Measurements from ENCODE around the gene PHF11.

PHF11 gene

DNA sequence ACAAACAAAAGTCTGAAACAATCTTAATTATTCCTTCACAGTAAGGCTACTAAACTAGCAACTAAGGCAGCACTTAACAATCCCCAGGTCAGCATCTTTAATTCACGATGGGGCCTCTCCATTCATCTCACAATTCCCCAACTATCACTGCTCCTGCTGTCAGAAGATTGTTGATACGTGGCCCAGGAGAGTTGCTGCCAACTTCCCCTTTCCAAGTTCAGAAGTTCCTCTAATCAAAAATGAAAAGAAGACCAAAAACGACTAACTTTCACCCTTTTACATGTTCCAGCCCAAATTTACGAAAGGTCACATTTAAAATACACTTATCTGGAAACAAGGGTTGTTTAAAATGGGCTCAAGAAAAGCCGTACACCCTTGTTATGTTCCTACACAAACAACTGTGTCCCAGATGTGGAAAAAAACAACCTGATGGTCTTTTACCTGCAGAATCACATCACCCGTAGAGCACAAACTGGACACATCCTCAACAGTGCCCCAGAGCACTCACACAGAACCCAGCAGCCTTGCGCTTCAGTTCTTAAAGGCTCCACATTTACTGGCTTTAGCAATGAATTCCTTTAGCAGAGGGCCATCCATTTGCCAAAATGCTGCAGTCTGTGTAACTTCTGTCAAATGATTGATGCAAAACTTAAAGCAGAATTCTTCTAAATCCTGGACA, 38.0 kb downstream of the PHF11 start:
- no peak for DNase-seq (ENCODE audit: extremely low read depth, low read depth)
- TF ChIP-seq, protein P1, sequence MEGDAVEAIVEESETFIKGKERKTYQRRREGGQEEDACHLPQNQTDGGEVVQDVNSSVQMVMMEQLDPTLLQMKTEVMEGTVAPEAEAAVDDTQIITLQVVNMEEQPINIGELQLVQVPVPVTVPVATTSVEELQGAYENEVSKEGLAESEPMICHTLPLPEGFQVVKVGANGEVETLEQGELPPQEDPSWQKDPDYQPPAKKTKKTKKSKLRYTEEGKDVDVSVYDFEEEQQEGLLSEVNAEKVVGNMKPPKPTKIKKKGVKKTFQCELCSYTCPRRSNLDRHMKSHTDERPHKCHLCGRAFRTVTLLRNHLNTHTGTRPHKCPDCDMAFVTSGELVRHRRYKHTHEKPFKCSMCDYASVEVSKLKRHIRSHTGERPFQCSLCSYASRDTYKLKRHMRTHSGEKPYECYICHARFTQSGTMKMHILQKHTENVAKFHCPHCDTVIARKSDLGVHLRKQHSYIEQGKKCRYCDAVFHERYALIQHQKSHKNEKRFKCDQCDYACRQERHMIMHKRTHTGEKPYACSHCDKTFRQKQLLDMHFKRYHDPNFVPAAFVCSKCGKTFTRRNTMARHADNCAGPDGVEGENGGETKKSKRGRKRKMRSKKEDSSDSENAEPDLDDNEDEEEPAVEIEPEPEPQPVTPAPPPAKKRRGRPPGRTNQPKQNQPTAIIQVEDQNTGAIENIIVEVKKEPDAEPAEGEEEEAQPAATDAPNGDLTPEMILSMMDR (IDR thresholded peaks at IDR 0.05; ENCODE audit: low read depth, low read length), result no peak

DNA sequence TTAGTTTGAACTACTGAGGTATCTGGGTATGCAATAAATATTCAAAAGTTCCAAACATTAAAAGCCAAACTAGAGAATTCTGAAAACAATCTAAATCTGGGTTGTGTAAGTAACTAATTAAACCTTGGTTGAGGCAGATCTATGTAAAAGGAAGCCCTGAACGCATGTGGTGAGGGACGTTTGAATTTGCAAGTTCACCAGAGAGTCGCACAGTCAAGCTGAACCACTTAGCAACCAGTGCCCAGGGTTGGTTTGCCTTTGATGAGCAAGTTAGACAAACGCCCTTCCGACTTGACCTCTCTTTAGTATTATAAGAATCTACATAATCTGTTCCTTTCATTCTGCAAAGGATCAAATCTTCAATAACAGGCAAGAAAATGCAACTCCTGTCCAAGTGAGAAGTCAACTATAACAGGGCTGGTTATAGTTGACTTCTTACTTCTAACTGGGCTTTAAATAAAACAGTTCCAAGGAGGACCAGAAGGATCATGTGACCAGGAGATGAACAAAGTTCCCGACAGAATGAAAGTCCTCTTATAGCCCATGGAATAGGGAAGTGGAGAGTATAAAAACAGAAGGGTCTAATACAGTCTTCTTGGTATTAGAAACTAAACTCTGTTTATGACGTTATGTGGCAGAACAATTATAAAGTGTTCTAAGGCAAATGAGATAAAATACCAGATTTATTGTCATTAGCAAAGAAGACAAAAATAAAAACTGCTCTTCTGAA, 40.6 kb downstream of the PHF11 start:
- DNase-seq (ENCODE audit: extremely low read depth, low read depth), result no peak
- TF ChIP-seq, protein P1 (IDR thresholded peaks at IDR 0.05; ENCODE audit: low read depth, low read length), result no peak

DNA sequence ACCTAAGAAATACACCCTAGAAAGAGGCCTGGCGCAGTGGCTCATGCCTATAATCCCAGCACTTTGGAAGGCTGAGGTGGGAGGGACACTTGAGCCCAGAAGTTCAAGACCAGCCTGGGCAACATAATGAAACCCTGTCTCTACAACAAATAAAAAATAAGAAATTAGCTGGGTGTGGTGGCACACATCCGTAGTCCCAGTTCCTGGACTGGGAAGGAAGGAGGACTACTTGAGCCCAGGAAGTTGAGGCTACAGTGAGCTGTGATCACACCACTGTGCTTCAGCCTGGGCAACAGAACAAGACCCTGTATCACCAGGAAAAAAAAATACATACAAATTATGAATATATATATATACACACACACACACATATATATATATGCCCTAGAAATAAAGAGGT, 42.7 kb downstream of the PHF11 start:
- TF ChIP-seq, protein P1 (IDR thresholded peaks at IDR 0.05; ENCODE audit: low read depth, low read length), result no peak
- no peak for DNase-seq (ENCODE audit: extremely low read depth, low read depth)

DNA sequence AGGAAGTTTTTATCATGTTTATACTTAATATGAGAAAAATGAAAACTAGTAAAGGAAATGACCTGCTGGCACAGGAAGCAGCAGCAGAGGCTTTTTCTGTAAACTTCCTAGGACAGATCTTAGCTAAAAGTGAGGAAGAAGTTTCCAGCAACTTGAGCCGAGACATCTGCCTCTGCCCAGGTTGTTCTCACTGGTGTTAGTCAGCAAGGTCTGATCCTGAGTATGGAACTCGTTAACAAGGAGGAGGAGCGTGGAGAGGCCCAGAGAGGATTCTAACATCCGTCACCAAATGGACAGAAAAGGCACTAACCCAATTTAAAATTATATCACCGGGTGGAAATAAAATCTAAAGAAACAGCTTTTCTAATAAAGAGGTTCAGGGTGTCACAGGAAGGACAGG, 43.6 kb downstream of the PHF11 start:
- DNase-seq (ENCODE audit: extremely low read depth, low read depth), result no peak
- TF ChIP-seq, protein P1 (IDR thresholded peaks at IDR 0.05; ENCODE audit: low read depth, low read length), result no peak

DNA sequence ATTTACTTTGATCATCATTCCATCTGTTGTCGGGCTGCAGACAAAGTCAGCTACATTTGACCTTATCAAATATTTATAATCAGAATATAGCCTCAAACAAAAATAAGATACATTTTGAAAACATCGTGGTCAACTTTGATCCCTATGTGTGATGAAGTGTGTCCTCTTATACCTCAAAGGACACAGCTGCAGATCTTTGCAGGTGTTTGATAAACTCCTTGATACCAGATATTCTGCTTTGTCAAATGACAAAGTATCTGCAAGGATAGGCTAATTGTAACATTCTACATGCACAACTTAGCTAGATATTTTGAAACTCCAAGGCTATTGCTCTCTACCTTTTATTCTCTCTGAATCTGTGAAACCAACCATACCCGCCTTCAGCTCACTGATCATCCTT, 44.0 kb downstream of the PHF11 start:
- TF ChIP-seq, protein P1 (IDR thresholded peaks at IDR 0.05; ENCODE audit: low read depth, low read length), result no peak
- DNase-seq (ENCODE audit: extremely low read depth, low read depth), result no peak

DNA sequence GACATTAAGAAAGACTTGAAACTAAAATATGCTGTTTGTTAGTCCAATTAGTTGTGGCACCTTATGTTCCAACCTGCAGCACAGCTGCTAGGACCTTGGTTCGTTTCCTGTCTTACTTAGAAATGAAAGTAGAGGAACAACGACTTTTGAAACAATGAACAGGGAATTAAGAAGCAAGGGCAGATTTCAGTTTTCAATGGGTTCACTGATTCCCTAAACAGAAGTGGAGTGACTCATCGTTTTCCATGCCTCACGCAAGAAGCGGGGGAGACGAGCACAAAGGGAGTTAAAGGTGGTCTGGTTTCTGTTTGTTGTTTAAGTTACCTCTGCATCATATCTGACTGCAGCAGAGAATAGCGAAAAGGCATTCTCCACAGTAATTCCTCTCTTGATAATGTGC, 44.8 kb downstream of the PHF11 start:
- TF ChIP-seq, protein P1 (IDR thresholded peaks at IDR 0.05; ENCODE audit: low read depth, low read length), result no peak
- no peak for DNase-seq (ENCODE audit: extremely low read depth, low read depth)

DNA sequence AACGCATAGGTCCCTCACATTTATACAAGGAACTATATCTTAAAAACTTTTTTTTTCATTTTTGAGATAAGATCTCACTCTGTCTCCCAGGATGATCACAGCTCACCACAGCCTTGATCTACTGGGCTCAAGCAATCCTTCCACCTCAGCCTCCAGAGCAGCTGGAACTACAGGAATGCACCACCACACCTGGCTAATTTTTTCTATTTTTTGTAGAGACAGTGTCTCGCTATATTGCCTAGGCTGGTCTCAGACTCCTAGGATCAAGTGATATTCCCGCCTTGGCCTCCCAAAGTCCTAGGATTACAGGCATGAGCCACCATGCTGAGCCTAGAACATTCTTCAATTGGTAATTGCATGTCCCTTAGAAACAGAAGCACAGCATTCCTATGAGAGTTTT, 47.9 kb downstream of the PHF11 start:
- TF ChIP-seq, protein P1 (IDR thresholded peaks at IDR 0.05; ENCODE audit: low read depth, low read length), result no peak
- no peak for DNase-seq (ENCODE audit: extremely low read depth, low read depth)
